Stomach (tissue), 4 donors: ENCODE results near the gene GNAO1.

Experiments used
- CTCF ChIP-seq, 7 experiments: fragments of 450-650 bp in 4 of 7; fragments of 200-600 bp in 3 of 7; sonication (generic) in 3 of 7; IDR thresholded peaks; one replicate each; pipeline ENCODE4 v1.5.1; 2016 to 2019; ENCODE audit warnings: antibody characterized with exemption in 7 of 7, control low read depth in 2 of 7, mild to moderate bottlenecking in 1 of 7
- EP300 ChIP-seq: sonication (generic); formaldehyde crosslinking; IDR thresholded peaks from one replicate; pipeline ENCODE4 v1.6.1; 2017; ENCODE audit warnings: antibody characterized with exemption
- POLR2A ChIP-seq, 4 donors: fragments of 450-650 bp; IDR thresholded peaks; one replicate each; pipeline ENCODE4 v1.6.1; 2016; ENCODE audit warnings: antibody characterized with exemption in 4 of 4, control low read depth in 2 of 4, mild to moderate bottlenecking in 1 of 4, moderate library complexity in 1 of 4

DNA sequence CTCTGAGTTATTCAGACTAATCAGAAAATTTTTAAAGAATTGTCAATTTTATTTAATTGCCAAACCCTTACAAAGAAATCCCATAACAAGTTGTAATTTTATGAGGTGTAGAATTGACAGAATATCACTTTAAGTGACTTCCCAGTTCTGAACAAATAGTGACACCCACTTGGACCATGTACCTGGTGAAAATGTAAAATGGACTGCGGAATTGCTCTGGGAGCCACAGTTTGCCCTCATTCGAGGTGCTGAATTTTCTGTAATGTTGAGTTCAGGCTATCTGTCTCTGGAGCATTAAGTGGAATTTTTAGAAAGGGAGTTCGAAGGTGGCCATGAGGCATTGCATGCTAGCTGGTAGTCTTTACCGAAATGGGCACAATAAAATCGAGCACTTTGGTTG lies 5.1 kb downstream of the GNAO1 start:
- TF ChIP-seq CTCF (IDR thresholded peaks at IDR 0.05) (no peak), EP300 (no peak), POLR2A (IDR thresholded peaks at IDR 0.05) (no peak)
